Activated naive CD4-positive, alpha-beta T cell treated with anti-CD3 and anti-CD28 coated beads for 36 hours (primary cell): ENCODE data around the gene VEZF1. TPM values are rescaled to one million over a fixed set of nuclear protein-coding genes. Genes with fewer than 3 reads are reported as not detected.
A peak's percentile ranks its signal among the peaks of the same experiment; 100 is the strongest.

Experiments used
- CTCF ChIA-PET: fragments of 350-600 bp; sonication (Branson Sonifier 250); formaldehyde crosslinking; loops from one replicate; lab custom pipeline; 2021; ENCODE audit warnings: antibody characterized with exemption; lab: Charles Lee
- DNase-seq: peaks from one replicate; pipeline ENCODE4 v3.0.0-alpha.2; 2020
- H3K27ac Mint-ChIP-seq: one replicate; pipeline ENCODE4 v1.8.0; 2021; ENCODE audit warnings: mild to moderate bottlenecking, mixed read lengths
- H3K27me3 Mint-ChIP-seq: one replicate; pipeline ENCODE4 v1.8.0; 2021; ENCODE audit warnings: low read depth, mixed read lengths
- H3K36me3 Mint-ChIP-seq: one replicate; pipeline ENCODE4 v1.8.0; 2021; ENCODE audit warnings: low read depth, mixed read lengths
- H3K4me1 Mint-ChIP-seq: one replicate; pipeline ENCODE4 v1.8.0; 2021; ENCODE audit warnings: low read depth, mixed read lengths
- H3K4me3 Mint-ChIP-seq: one replicate; pipeline ENCODE4 v1.8.0; 2021; ENCODE audit warnings: mild to moderate bottlenecking, moderate library complexity, mixed read lengths
- H3K9me3 Mint-ChIP-seq: one replicate; pipeline ENCODE4 v1.8.0; 2021; ENCODE audit warnings: mixed read lengths
- intact Hi-C: fragments of 100-400 bp; cut with micrococcal nuclease; formaldehyde crosslinking; loops from one replicate; pipeline ENCODE4 v1.15.1; 2023
- total RNA-seq, 2 experiments: library from RNA; stranded (reverse); gene quantifications; one replicate each; pipeline ENCODE4 v1.2.3, GENCODE V29; 2021

The VEZF1 gene
- total RNA-seq, result 10 to 100 TPM; 21.7 to 22.0 TPM

DNA sequence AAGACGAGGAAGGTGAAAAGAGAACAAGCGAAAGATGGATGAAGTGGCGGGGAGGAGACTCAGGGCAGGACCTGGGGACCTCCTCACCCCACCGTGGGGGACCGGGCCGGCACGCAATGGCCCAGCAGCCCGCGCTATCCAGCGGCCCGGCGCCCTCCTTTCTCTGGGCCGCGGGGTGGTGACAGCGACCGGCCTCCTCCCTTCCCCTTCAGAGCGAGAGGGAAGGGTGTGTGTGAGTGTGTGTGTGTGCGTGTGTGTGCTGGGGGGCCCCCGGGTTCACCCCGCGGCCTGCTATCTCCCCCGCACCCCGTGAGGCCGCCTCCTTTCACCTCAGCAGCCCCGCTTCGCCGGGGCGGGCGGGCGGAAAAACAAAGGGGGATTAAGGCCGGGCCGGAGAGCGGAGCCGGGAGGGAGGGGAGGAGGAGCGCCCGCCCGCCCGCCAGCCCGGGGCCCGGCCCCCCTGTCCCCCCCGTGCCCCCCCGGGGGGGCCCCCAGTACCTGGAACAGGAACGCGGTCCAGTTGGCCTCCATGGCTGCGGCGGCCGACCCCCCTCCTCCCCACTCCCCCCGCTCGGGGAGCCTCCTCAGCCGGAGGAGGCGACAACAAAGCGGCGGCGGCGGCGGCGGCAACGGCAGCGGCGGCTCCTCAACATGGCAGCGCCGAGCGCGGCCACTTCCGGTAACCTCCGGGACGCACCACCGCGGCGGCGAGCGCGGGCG is at the start of gene VEZF1:
Gene VEZF1, minus strand, starts transcription at position 674 of the 720 bp plus-strand sequence. Its CDS starts 143 bp downstream, at position 531.
- intact Hi-C loops, result loop anchor here (1.0 to 2.0 kb wide), 5 partner anchors 8 to 137 kb away; partner anchors contain the start of genes MRPS23 and SRSF1
- Mint-ChIP-seq H3K27me3 (no peaks in the 10 kb centered on the region), H3K4me3 (peak within 1 kb of the TSS; percentile 90), H3K36me3 (peaks cover 5% of the 10 kb centered on the region), H3K4me1 (peaks cover 57% of the 10 kb centered on the region), H3K9me3 (no peaks in the 10 kb centered on the region), H3K27ac (peak within 1 kb of the TSS; percentile 89)
- DNase-seq, result peak; percentile 75
- CTCF ChIA-PET, result interaction anchor here (3.7 to 4.1 kb wide), 2 partner anchors 13 to 129 kb away, joined by 18 to 34 read pairs; no protein-coding TSS in a partner anchor

- Mint-ChIP-seq H3K9me3 (no peaks in the 10 kb centered on the region), H3K27me3 (peaks cover 2% of the 10 kb centered on the region), H3K4me3 (no peak overlapping the region), H3K4me1 (no peaks in the 10 kb centered on the region), H3K27ac (no peak overlapping the region), H3K36me3 (no peaks in the 10 kb centered on the region)
- CTCF ChIA-PET, result interaction anchor here (0.5 kb wide), 1 partner anchor 145 kb away, joined by 3 read pairs; no protein-coding TSS in a partner anchor
- intact Hi-C loops, result no loop called here
- no peak for DNase-seq
These were observed 44.8 kb upstream of the VEZF1 start for GRCh38 chr17:58032691-58033415.

DNA sequence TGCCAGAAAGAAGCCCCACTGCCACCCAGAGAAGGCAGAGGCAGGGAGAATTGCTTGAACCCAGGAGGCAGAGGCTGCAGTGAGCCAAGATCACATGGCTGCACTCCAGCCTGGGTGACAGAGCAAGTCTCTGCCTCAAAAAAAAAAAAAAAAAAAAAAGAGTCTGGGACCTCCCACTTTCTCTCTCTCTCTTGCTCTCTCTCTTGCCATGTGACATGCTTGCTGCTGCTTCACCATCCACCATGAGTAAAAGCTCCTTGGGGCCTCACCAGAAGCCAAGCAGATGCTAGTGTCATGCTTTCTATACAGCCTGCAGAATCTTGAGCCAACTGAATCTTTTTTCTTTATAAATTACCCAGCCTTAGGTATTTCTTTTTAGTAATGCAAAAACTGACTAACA is 40.5 kb upstream of the VEZF1 start:
- CTCF ChIA-PET, result interaction anchor here (0.7 kb wide), 1 partner anchor 169 kb away, joined by 3 read pairs; no protein-coding TSS in a partner anchor
- Mint-ChIP-seq H3K27me3 (peaks cover 16% of the 10 kb centered on the region), H3K27ac (no peak overlapping the region), H3K9me3 (no peaks in the 10 kb centered on the region), H3K4me1 (no peaks in the 10 kb centered on the region), H3K4me3 (no peak overlapping the region), H3K36me3 (no peaks in the 10 kb centered on the region)
- DNase-seq, result peak; percentile 8
- intact Hi-C loops, result no loop called here

DNA sequence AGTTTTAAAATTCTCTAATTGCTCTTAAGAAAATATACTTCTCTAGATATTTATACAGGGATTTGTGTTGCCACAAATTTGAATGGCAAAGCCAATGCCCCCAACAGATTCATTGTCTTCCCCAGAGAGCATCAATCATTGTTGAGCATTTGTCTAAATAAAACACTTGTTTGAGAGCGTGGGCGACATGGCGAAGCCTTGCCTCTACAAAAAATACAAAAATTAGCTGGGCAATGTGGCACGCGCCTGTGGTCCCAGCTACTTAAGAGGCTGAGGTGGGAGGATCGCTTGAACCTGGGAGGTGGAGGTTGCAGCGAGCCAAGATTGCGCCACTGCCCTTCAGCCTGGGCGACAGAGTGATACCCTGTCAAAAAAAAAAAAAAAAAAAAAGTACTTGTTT is 32.3 kb upstream of the VEZF1 start:
- Mint-ChIP-seq H3K4me1 (no peaks in the 10 kb centered on the region), H3K27ac (no peak overlapping the region), H3K36me3 (no peaks in the 10 kb centered on the region), H3K4me3 (no peak overlapping the region), H3K27me3 (peaks cover 9% of the 10 kb centered on the region), H3K9me3 (no peaks in the 10 kb centered on the region)
- intact Hi-C loops, result no loop called here
- CTCF ChIA-PET, result no interaction called here
- DNase-seq, result no peak

DNA sequence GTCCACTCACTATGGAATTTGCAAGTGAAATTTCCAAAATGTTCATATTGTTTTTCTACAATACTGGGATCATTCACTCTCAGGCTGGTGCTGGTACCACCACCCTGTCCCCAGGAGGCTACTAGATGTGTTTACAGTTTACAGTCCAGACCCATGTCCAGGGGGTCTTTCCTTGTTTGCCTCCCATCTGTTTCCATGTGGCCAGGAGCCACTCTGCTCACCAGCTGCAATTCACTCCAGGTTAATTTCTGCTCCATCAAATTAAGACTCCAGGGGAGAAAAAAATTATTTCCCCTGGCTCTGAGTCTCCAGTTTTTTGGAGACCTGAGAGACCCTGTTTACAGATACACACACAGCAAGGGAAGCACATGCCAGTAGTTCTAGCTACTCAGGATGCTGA is 31.5 kb upstream of the VEZF1 start:
- H3K27ac Mint-ChIP-seq, result no peak overlapping the region
- DNase-seq, result no peak
- H3K27me3 Mint-ChIP-seq, result peaks cover 6% of the 10 kb centered on the region
- CTCF ChIA-PET, result no interaction called here
- no peaks in the 10 kb centered on the region for H3K4me1 Mint-ChIP-seq
- H3K36me3 Mint-ChIP-seq, result no peaks in the 10 kb centered on the region
- no peaks in the 10 kb centered on the region for H3K9me3 Mint-ChIP-seq
- H3K4me3 Mint-ChIP-seq, result no peak overlapping the region
- intact Hi-C loops, result no loop called here

DNA sequence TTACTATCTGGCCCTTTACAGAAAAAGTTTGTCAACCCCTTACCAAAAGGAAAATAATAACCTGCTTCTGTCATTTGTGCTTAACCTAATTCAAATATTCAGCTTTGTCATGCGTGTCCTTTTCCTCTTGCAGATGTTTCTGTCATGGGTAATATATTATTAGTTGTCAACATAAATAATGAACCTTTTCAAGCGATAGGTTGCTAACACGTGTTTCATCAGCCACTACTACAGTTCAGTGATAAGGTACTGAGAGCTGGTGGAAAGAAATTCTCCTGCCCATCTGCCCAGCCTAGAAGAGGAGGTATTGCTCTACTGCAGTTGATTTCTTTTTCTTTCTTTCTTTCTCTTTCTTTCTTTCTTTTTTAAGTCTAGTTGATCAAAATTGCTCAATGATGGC is 31.0 kb upstream of the VEZF1 start:
- no peak overlapping the region for H3K4me3 Mint-ChIP-seq
- no peaks in the 10 kb centered on the region for H3K36me3 Mint-ChIP-seq
- H3K4me1 Mint-ChIP-seq, result no peaks in the 10 kb centered on the region
- intact Hi-C loops, result no loop called here
- H3K27me3 Mint-ChIP-seq, result peaks cover 6% of the 10 kb centered on the region
- DNase-seq, result no peak
- CTCF ChIA-PET, result no interaction called here
- no peaks in the 10 kb centered on the region for H3K9me3 Mint-ChIP-seq
- H3K27ac Mint-ChIP-seq, result no peak overlapping the region

DNA sequence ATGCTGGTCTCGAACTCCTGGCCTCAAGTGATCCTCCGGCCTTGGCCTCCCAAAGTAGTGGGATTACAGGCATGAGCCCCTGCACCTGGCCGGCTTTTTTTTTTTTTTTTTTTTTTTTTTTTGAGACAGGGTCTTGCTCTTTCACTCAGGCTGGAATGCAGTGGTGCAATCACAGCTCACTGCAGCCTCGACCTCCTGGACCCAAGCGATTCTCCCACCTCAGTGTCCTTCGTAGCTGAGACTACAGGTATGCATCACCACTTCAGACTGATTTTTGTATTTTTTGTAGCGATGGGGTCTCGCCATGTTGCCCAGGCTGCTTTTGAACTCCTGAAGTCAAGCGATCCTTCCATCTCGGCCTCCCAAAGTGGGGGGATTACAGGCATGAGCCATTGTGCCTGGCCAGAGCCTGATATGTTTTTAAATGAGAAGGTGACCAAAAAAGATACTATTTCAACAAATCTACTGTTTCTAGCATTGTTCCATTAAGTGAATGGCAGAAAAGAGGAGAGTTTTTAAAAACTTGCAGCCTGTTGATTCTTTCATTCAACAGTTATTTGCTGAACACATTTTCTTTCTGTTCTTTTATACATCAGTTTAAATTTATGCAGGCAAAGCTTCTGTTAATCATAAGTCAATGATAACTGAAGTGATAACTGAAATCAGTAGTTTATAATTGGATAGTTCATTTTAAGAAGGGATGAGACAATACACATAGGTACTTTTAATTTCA is 22.2 kb upstream of the VEZF1 start:
- Mint-ChIP-seq H3K27ac (no peak overlapping the region), H3K27me3 (no peaks in the 10 kb centered on the region), H3K9me3 (no peaks in the 10 kb centered on the region), H3K4me3 (no peak overlapping the region), H3K4me1 (peaks cover 12% of the 10 kb centered on the region), H3K36me3 (peaks cover 29% of the 10 kb centered on the region)
- CTCF ChIA-PET, result interaction anchor here (1.2 to 1.5 kb wide), 2 partner anchors 55 to 161 kb away, joined by 3 to 4 read pairs; partner anchors contain the start of gene CUEDC1
- DNase-seq, result no peak
- intact Hi-C loops, result no loop called here

DNA sequence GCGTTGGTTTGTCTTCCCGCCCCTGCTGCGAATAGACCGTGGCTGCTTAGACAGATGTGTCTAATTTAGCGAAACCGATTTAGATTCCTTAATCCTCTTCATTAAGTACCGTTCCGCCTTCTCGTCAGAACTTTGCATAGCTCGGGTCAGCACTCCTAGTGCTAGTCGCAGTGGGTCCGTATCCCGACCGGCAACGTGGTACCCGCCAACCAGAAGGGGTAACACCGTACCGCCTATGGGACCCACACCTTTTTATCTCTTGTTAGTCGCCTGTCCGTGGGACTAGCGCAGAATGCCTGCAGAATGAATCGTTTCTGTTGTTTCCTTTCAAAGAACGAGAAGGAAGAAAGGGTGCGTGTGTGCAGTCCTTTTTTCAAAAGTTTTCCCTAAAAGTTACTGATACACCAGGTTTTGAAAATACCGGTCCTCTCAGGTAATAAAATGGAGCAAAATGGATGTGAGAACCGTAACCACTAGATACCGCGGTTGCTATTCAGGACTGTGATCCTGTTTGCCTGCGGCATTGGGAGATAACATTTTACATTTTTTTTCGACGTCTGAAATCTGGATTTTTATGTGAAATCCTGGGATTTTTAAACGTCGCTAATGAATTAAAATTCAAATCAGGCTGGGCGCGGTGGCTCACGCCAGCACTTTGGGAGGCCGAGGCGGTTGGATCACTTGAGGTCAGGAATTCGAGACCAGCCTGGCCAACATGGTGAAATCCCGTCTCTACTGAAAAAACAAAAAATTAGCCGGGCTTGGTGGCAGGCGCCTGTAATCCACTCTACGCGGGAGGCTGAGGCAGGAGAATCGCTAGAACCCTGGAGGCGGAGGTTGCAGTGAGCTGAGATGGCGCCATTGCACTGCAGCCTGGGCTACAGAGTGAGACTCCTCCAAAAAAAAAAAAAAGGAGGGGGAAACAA is 20.0 kb upstream of the VEZF1 start:
- peak; percentile 45 for DNase-seq

GRCh38 chr17:58006924-58007780 is 19.1 kb upstream of the VEZF1 start, which contains the start of gene SRSF1:
TSS of gene SRSF1 (minus strand) at chr17:58007246. CDS start at chr17:58007137, 109 bp downstream.
- Mint-ChIP-seq H3K4me3 (peak within 1 kb of the TSS; percentile 99), H3K36me3 (peaks cover 56% of the 10 kb centered on the region), H3K4me1 (peaks cover 39% of the 10 kb centered on the region), H3K27ac (peak within 1 kb of the TSS; percentile 100), H3K9me3 (no peaks in the 10 kb centered on the region), H3K27me3 (no peaks in the 10 kb centered on the region)
- CTCF ChIA-PET, result interaction anchor here (0.5 to 1.3 kb wide), 6 partner anchors 8 to 1741 kb away, joined by 3 to 4 read pairs (median 4); no protein-coding TSS in a partner anchor
- DNase-seq, result peak; percentile 99
- intact Hi-C loops, result loop anchor here (1.0 to 10.0 kb wide), 14 partner anchors 20 to 922 kb away; partner anchors contain the start of genes AKAP1, DYNLL2, MKS1 and MRPS23

More for the DNA sequence above, 20.0 kb upstream of the VEZF1 start:
- intact Hi-C loops, result loop anchor here (1.0 to 10.0 kb wide), 14 partner anchors 21 to 923 kb away; partner anchors contain the start of genes AKAP1, DYNLL2, MKS1 and MRPS23
- no peaks in the 10 kb centered on the region for H3K27me3 Mint-ChIP-seq
- H3K36me3 Mint-ChIP-seq, result peaks cover 47% of the 10 kb centered on the region
- peak overlapping the region; percentile 100 for H3K27ac Mint-ChIP-seq
- peaks cover 30% of the 10 kb centered on the region for H3K4me1 Mint-ChIP-seq
- CTCF ChIA-PET, result interaction anchor here (0.6 to 1.3 kb wide), 6 partner anchors 9 to 1740 kb away, joined by 3 to 4 read pairs (median 4); no protein-coding TSS in a partner anchor
- peak overlapping the region; percentile 99 for H3K4me3 Mint-ChIP-seq
- no peaks in the 10 kb centered on the region for H3K9me3 Mint-ChIP-seq

- H3K4me3 Mint-ChIP-seq, result peak overlapping the region; percentile 99
- CTCF ChIA-PET, result interaction anchor here (0.5 to 1.3 kb wide), 3 partner anchors 59 to 166 kb away, joined by 3 to 4 read pairs (median 3); partner anchors contain the start of gene DYNLL2
These were observed 18.5 kb upstream of the VEZF1 start for GRCh38 chr17:58006560-58006923.

More at GRCh38 chr17:58006560-58006923, 18.5 kb upstream of the VEZF1 start:
- no peaks in the 10 kb centered on the region for H3K9me3 Mint-ChIP-seq
- peak; percentile 73 for DNase-seq
- H3K27me3 Mint-ChIP-seq, result no peaks in the 10 kb centered on the region
- intact Hi-C loops, result loop anchor here (2.0 to 10.0 kb wide), 6 partner anchors 150 to 922 kb away; partner anchors contain the start of genes AKAP1, MKS1 and MSI2
- H3K27ac Mint-ChIP-seq, result peak overlapping the region; percentile 100
- peaks cover 44% of the 10 kb centered on the region for H3K4me1 Mint-ChIP-seq
- H3K36me3 Mint-ChIP-seq, result peaks cover 57% of the 10 kb centered on the region
